ENCODE results near the gene TRAF2. TPM values are rescaled to one million over a fixed set of nuclear protein-coding genes. Genes with fewer than 3 reads are reported as not detected.

Gene TRAF2
- total and polyA plus RNA-seq, 4 donors: 7.4 to 19.3 (median 10.0) TPM

- H3K27ac ChIP-seq (ENCODE audit: low read depth, low read length): no peak overlapping the region
- H3K27me3 ChIP-seq (ENCODE audit: control insufficient read depth, insufficient read depth, low read length): no peaks in the 10 kb centered on the region
- WGBS (ENCODE audit: insufficient coverage): 68% methylated on average over 24 of the region's 27 CpGs
- peaks cover 66% of the 10 kb centered on the region for H3K4me1 ChIP-seq (ENCODE audit: control insufficient read depth, insufficient read depth, low read length)
- H3K36me3 ChIP-seq (ENCODE audit: control insufficient read depth, insufficient read depth, low read length): peaks cover 25% of the 10 kb centered on the region
- no peak overlapping the region for H3K4me3 ChIP-seq (ENCODE audit: low read depth, low read length)
- H3K9me3 ChIP-seq (ENCODE audit: control insufficient read depth, insufficient read depth, low read length): no peaks in the 10 kb centered on the region
- DNase-seq (ENCODE audit: low read depth in 4 of 6, low spot score in 6 of 6): no peak
These were observed 60.1 kb downstream of the TRAF2 start for GRCh38 chr9:136946228-136947027.

DNA sequence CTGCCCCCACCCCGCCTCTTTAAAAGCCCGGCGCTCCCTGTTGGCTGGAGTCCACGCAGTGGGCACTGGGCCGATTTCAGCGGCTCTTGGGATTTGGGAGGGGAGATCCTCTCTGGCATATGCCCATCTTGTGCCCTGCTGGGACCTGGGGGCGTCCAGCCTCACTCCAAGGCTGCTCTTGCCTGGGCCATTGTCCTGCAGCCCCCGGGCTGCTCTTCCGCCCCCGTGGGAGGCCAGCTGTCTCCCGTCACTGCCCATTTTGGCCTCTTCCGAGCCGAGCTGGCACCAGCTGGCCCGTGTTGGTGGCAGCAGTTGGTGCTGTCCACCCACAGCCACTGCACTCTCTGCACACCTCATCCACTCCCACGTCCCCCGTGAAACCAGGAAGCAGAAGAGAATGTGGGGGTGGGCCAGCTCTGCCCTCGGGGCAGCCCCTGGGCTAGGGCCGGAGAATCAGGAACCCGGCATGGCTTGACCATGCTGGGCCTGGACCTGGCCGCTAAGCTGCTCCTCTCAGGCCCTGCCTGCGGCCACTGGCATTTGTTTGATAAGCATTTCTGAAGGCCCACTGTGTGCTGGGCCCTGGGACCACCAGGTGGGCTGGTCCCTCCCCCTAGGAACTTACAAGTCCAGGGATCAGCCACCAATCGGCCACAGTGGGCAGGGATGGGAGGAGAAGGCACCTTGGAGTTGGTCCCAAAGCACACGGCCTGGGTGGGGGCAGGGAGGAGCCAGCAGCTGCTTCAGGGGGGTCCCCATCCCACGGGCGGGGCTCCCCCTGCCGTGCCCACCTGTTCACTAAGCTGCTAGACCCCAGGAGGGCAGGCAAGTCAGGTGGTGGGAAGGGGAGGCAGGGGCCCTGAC, 60.9 kb downstream of the TRAF2 start:
- Histone ChIP-seq H3K4me1 (ENCODE audit: control insufficient read depth, insufficient read depth, low read length) (peaks cover 75% of the 10 kb centered on the region), H3K27me3 (ENCODE audit: control insufficient read depth, insufficient read depth, low read length) (no peaks in the 10 kb centered on the region), H3K27ac (ENCODE audit: low read depth, low read length) (peak overlapping the region; percentile 47), H3K9me3 (ENCODE audit: control insufficient read depth, insufficient read depth, low read length) (no peaks in the 10 kb centered on the region), H3K4me3 (ENCODE audit: low read depth, low read length) (no peak overlapping the region), H3K36me3 (ENCODE audit: control insufficient read depth, insufficient read depth, low read length) (peaks cover 16% of the 10 kb centered on the region)
- WGBS (ENCODE audit: insufficient coverage): 56% methylated on average over 21 of the region's 26 CpGs
- no peak for DNase-seq (ENCODE audit: low read depth in 4 of 6, low spot score in 6 of 6)

DNA sequence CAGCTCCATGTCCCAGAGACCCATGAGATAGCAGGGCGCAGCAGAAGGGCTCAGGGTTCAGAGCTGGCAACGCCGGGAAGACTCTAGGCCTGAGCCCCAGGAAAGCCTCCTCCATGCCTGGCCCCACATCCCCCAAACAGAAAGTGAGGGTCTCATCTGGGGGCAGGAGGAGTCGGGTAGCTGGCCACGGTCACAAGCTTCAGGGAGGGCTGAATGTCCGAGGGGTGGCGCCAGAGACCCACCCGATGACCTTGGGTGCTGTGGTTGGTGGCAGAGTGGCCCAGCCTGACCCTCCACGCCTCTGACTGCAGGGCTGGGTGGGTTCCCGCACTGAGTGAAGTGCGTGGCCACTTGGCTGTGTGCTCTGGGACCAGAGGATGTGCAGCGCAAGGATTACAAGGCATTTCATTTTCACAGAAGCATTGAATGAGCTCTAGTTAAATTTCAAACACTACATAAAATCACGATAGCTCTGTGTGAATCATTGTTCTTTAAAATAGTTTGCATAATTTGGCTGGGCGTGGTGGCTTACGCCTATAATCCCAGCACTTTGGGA, 61.7 kb downstream of the TRAF2 start:
- peaks cover 79% of the 10 kb centered on the region for H3K4me1 ChIP-seq (ENCODE audit: control insufficient read depth, insufficient read depth, low read length)
- peak overlapping the region; percentile 47 for H3K27ac ChIP-seq (ENCODE audit: low read depth, low read length)
- no peaks in the 10 kb centered on the region for H3K27me3 ChIP-seq (ENCODE audit: control insufficient read depth, insufficient read depth, low read length)
- H3K9me3 ChIP-seq (ENCODE audit: control insufficient read depth, insufficient read depth, low read length): no peaks in the 10 kb centered on the region
- DNase-seq (ENCODE audit: low read depth in 4 of 6, low spot score in 6 of 6): peak in 1 of 6 donors; percentile 24
- peaks cover 9% of the 10 kb centered on the region for H3K36me3 ChIP-seq (ENCODE audit: control insufficient read depth, insufficient read depth, low read length)
- 24% methylated on average over 10 of the region's 15 CpGs for WGBS (ENCODE audit: insufficient coverage)
- H3K4me3 ChIP-seq (ENCODE audit: low read depth, low read length): no peak overlapping the region

DNA sequence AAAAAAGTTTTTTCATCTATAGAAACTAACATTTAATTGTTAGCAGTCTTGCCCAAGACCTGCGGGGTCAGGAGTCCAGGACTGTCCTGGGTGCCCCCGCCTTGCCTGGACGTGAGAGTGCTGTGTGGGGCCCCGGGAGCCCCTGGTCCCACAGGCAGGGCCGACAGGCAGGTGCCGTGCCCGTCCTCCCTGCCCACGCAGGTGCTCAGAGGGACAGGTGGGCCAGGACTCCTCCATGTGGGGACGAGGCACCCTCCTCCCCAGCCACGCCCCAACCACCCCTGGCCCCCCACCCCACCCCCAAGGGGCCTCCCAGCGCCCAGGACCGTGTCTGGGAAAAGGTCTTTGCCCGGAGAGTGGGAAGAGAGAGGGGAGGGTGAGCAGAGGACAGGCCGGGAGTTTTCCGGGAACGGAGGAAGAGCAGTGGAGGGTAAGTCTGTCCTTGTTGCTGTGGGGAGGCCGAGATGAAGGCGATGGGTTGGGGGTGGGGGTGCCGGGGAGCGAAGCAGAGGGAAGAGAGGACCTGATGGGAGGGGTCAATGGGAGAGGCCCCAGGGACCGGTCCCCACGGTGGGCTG, 63.0 kb downstream of the TRAF2 start:
- peak overlapping the region; percentile 78 for H3K4me3 ChIP-seq (ENCODE audit: low read depth, low read length)
- DNase-seq (ENCODE audit: low read depth in 4 of 6, low spot score in 6 of 6): no peak
- no peaks in the 10 kb centered on the region for H3K36me3 ChIP-seq (ENCODE audit: control insufficient read depth, insufficient read depth, low read length)
- H3K27ac ChIP-seq (ENCODE audit: low read depth, low read length): peak overlapping the region; percentile 89
- WGBS (ENCODE audit: insufficient coverage): 21% methylated on average over 17 of the region's 22 CpGs
- no peaks in the 10 kb centered on the region for H3K27me3 ChIP-seq (ENCODE audit: control insufficient read depth, insufficient read depth, low read length)
- no peaks in the 10 kb centered on the region for H3K9me3 ChIP-seq (ENCODE audit: control insufficient read depth, insufficient read depth, low read length)
- peaks cover 73% of the 10 kb centered on the region for H3K4me1 ChIP-seq (ENCODE audit: control insufficient read depth, insufficient read depth, low read length)

DNA sequence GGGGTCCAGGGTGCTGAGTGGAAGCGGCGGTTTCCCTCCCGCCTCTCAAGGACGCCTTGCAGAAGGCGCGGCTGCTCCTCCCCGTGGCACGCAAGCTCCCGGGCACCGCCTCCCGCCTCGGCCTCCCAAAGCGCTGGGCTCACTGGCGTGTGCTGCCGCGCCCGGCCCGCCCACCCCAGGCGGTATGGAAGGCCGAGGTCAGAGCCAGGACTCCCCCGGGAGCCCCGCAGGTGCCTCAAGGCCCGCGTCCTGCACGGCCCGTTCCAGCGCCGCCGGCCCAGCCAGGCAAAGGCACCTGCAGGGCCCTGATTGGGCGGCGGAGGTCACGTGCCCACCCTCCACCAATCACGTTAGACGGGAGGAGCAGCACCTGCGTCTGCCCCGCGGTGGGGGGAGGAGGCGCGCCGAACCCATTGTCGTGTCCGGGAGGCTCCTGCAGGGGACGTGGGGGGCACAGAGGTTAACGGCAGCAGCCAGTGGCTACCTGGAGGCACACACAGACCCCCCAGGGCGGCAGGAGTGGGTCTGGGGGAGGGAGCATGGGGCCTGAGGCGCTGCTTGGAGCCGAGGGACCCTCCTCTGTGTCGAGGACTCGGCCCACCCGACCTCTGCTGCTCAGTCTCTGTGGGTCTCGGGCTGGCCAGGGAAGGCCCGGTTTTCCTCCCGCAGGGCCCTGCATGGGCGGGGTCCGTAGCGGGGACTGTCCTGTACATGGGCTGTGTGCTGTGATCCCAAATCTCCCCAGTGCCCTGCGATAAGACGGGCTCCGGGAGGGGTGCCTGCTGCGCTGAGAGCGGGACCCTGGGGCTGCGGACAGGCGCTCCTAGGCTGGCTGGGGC, 63.7 kb downstream of the TRAF2 start:
- WGBS (ENCODE audit: insufficient coverage): under 1% methylated on average over 63 of the region's 63 CpGs
- H3K4me3 ChIP-seq (ENCODE audit: low read depth, low read length): peak overlapping the region; percentile 78
- H3K9me3 ChIP-seq (ENCODE audit: control insufficient read depth, insufficient read depth, low read length): no peaks in the 10 kb centered on the region
- peak; percentile 78 to 99 (median 92) for DNase-seq (ENCODE audit: low read depth in 4 of 6, low spot score in 6 of 6)
- H3K27me3 ChIP-seq (ENCODE audit: control insufficient read depth, insufficient read depth, low read length): no peaks in the 10 kb centered on the region
- peak overlapping the region; percentile 89 for H3K27ac ChIP-seq (ENCODE audit: low read depth, low read length)
- H3K36me3 ChIP-seq (ENCODE audit: control insufficient read depth, insufficient read depth, low read length): no peaks in the 10 kb centered on the region
- peaks cover 69% of the 10 kb centered on the region for H3K4me1 ChIP-seq (ENCODE audit: control insufficient read depth, insufficient read depth, low read length)

- Histone ChIP-seq H3K36me3 (ENCODE audit: control insufficient read depth, insufficient read depth, low read length) (no peaks in the 10 kb centered on the region), H3K4me1 (ENCODE audit: control insufficient read depth, insufficient read depth, low read length) (peaks cover 66% of the 10 kb centered on the region), H3K9me3 (ENCODE audit: control insufficient read depth, insufficient read depth, low read length) (no peaks in the 10 kb centered on the region), H3K27ac (ENCODE audit: low read depth, low read length) (peak overlapping the region; percentile 89), H3K27me3 (ENCODE audit: control insufficient read depth, insufficient read depth, low read length) (no peaks in the 10 kb centered on the region), H3K4me3 (ENCODE audit: low read depth, low read length) (peak overlapping the region; percentile 78)
- no peak for DNase-seq (ENCODE audit: low read depth in 4 of 6, low spot score in 6 of 6)
- 17% methylated on average over 8 of the region's 9 CpGs for WGBS (ENCODE audit: insufficient coverage)
These were observed 64.5 kb downstream of the TRAF2 start for GRCh38 chr9:136950656-136951276.

GRCh38 chr9:136951541-136952320, 65.4 kb downstream of the TRAF2 start, which contains the start of gene LCN12:
TSS of gene LCN12 (plus strand) at chr9:136952273. CDS start at chr9:136952328, 55 bp downstream.
- H3K4me1 ChIP-seq (ENCODE audit: control insufficient read depth, insufficient read depth, low read length): peaks cover 58% of the 10 kb centered on the region
- 69% methylated on average over 13 of the region's 14 CpGs for WGBS (ENCODE audit: insufficient coverage)
- no peak within 1 kb of the TSS for H3K27ac ChIP-seq (ENCODE audit: low read depth, low read length)
- no peak for DNase-seq (ENCODE audit: low read depth in 4 of 6, low spot score in 6 of 6)
- no peaks in the 10 kb centered on the region for H3K36me3 ChIP-seq (ENCODE audit: control insufficient read depth, insufficient read depth, low read length)
- H3K4me3 ChIP-seq (ENCODE audit: low read depth, low read length): no peak within 1 kb of the TSS
- H3K9me3 ChIP-seq (ENCODE audit: control insufficient read depth, insufficient read depth, low read length): no peaks in the 10 kb centered on the region
- no peaks in the 10 kb centered on the region for H3K27me3 ChIP-seq (ENCODE audit: control insufficient read depth, insufficient read depth, low read length)

- H3K27me3 ChIP-seq (ENCODE audit: control insufficient read depth, insufficient read depth, low read length): no peaks in the 10 kb centered on the region
- H3K4me1 ChIP-seq (ENCODE audit: control insufficient read depth, insufficient read depth, low read length): peaks cover 52% of the 10 kb centered on the region
- DNase-seq (ENCODE audit: low read depth in 4 of 6, low spot score in 6 of 6): no peak
- no peak overlapping the region for H3K4me3 ChIP-seq (ENCODE audit: low read depth, low read length)
- H3K36me3 ChIP-seq (ENCODE audit: control insufficient read depth, insufficient read depth, low read length): no peaks in the 10 kb centered on the region
- H3K27ac ChIP-seq (ENCODE audit: low read depth, low read length): no peak overlapping the region
- H3K9me3 ChIP-seq (ENCODE audit: control insufficient read depth, insufficient read depth, low read length): no peaks in the 10 kb centered on the region
- 50% methylated on average over 14 of the region's 15 CpGs for WGBS (ENCODE audit: insufficient coverage)
These were observed 66.1 kb downstream of the TRAF2 start for GRCh38 chr9:136952321-136952850.
